ENCODE data around the gene TMC1.

TMC1 gene

GRCh38 chr9:72581694-72582093, 60.3 kb downstream of the TMC1 start:
- Histone ChIP-seq H3K27ac (ENCODE audit: low read depth, low read length) (no peak overlapping the region), H3K4me1 (ENCODE audit: control insufficient read depth in 5 of 5, insufficient read depth in 5 of 5, low read length in 5 of 5) (peaks cover 0 to 37% (median 32%) of the 10 kb centered on the region in 5 donors), H3K27me3 (ENCODE audit: control insufficient read depth in 5 of 5, insufficient read depth in 4 of 5, low read length in 5 of 5) (no peaks in the 10 kb centered on the region), H3K36me3 (ENCODE audit: control insufficient read depth in 5 of 5, insufficient read depth in 5 of 5, low read length in 5 of 5) (no peaks in the 10 kb centered on the region), H3K4me3 (ENCODE audit: low read depth in 1 of 5, low read length in 5 of 5) (no peak overlapping the region), H3K9ac (ENCODE audit: low read length in 5 of 5) (no peak overlapping the region), H3K9me3 (ENCODE audit: control insufficient read depth in 5 of 5, low read length in 5 of 5) (no peaks in the 10 kb centered on the region)

- H3K27me3 ChIP-seq (ENCODE audit: control insufficient read depth in 5 of 5, insufficient read depth in 4 of 5, low read length in 5 of 5): no peaks in the 10 kb centered on the region
- H3K9ac ChIP-seq (ENCODE audit: low read length in 5 of 5): no peak overlapping the region
- no peaks in the 10 kb centered on the region for H3K36me3 ChIP-seq (ENCODE audit: control insufficient read depth in 5 of 5, insufficient read depth in 5 of 5, low read length in 5 of 5)
- no peak overlapping the region for H3K27ac ChIP-seq (ENCODE audit: low read depth, low read length)
- H3K9me3 ChIP-seq (ENCODE audit: control insufficient read depth in 5 of 5, low read length in 5 of 5): no peaks in the 10 kb centered on the region
- peaks cover 0 to 28% (median 23%) of the 10 kb centered on the region in 5 donors for H3K4me1 ChIP-seq (ENCODE audit: control insufficient read depth in 5 of 5, insufficient read depth in 5 of 5, low read length in 5 of 5)
- H3K4me3 ChIP-seq (ENCODE audit: low read depth in 1 of 5, low read length in 5 of 5): no peak overlapping the region
These were observed 62.0 kb downstream of the TMC1 start for GRCh38 chr9:72583370-72583769.

- Histone ChIP-seq H3K4me1 (ENCODE audit: control insufficient read depth in 5 of 5, insufficient read depth in 5 of 5, low read length in 5 of 5) (peaks cover 4 to 31% (median 24%) of the 10 kb centered on the region in 5 donors), H3K9ac (ENCODE audit: low read length in 5 of 5) (no peak overlapping the region), H3K9me3 (ENCODE audit: control insufficient read depth in 5 of 5, low read length in 5 of 5) (no peaks in the 10 kb centered on the region), H3K27ac (ENCODE audit: low read depth, low read length) (no peak overlapping the region), H3K27me3 (ENCODE audit: control insufficient read depth in 5 of 5, insufficient read depth in 4 of 5, low read length in 5 of 5) (no peaks in the 10 kb centered on the region), H3K4me3 (ENCODE audit: low read depth in 1 of 5, low read length in 5 of 5) (no peak overlapping the region), H3K36me3 (ENCODE audit: control insufficient read depth in 5 of 5, insufficient read depth in 5 of 5, low read length in 5 of 5) (no peaks in the 10 kb centered on the region)
These were observed 65.2 kb downstream of the TMC1 start for GRCh38 chr9:72586388-72587130.

GRCh38 chr9:72588336-72588735, 66.9 kb downstream of the TMC1 start:
- Histone ChIP-seq H3K9me3 (ENCODE audit: control insufficient read depth in 5 of 5, low read length in 5 of 5) (no peaks in the 10 kb centered on the region), H3K4me3 (ENCODE audit: low read depth in 1 of 5, low read length in 5 of 5) (no peak overlapping the region), H3K4me1 (ENCODE audit: control insufficient read depth in 5 of 5, insufficient read depth in 5 of 5, low read length in 5 of 5) (peaks cover 4 to 37% (median 29%) of the 10 kb centered on the region in 5 donors), H3K27me3 (ENCODE audit: control insufficient read depth in 5 of 5, insufficient read depth in 4 of 5, low read length in 5 of 5) (no peaks in the 10 kb centered on the region), H3K36me3 (ENCODE audit: control insufficient read depth in 5 of 5, insufficient read depth in 5 of 5, low read length in 5 of 5) (no peaks in the 10 kb centered on the region), H3K27ac (ENCODE audit: low read depth, low read length) (no peak overlapping the region), H3K9ac (ENCODE audit: low read length in 5 of 5) (no peak overlapping the region)

GRCh38 chr9:72589667-72590521, 68.5 kb downstream of the TMC1 start:
- Histone ChIP-seq H3K27ac (ENCODE audit: low read depth, low read length) (peak overlapping the region; percentile 61), H3K4me1 (ENCODE audit: control insufficient read depth in 5 of 5, insufficient read depth in 5 of 5, low read length in 5 of 5) (peaks cover 4 to 36% (median 29%) of the 10 kb centered on the region in 5 donors), H3K9me3 (ENCODE audit: control insufficient read depth in 5 of 5, low read length in 5 of 5) (no peaks in the 10 kb centered on the region), H3K9ac (ENCODE audit: low read length in 5 of 5) (peak overlapping the region in 3 of 5 donors; percentile 26 to 48 (median 38)), H3K4me3 (ENCODE audit: low read depth in 1 of 5, low read length in 5 of 5) (no peak overlapping the region), H3K36me3 (ENCODE audit: control insufficient read depth in 5 of 5, insufficient read depth in 5 of 5, low read length in 5 of 5) (no peaks in the 10 kb centered on the region), H3K27me3 (ENCODE audit: control insufficient read depth in 5 of 5, insufficient read depth in 4 of 5, low read length in 5 of 5) (no peaks in the 10 kb centered on the region)

- H3K27ac ChIP-seq (ENCODE audit: low read depth, low read length): peak overlapping the region; percentile 61
- H3K27me3 ChIP-seq (ENCODE audit: control insufficient read depth in 5 of 5, insufficient read depth in 4 of 5, low read length in 5 of 5): no peaks in the 10 kb centered on the region
- no peak overlapping the region for H3K4me3 ChIP-seq (ENCODE audit: low read depth in 1 of 5, low read length in 5 of 5)
- peaks cover 4 to 36% (median 29%) of the 10 kb centered on the region in 5 donors for H3K4me1 ChIP-seq (ENCODE audit: control insufficient read depth in 5 of 5, insufficient read depth in 5 of 5, low read length in 5 of 5)
- no peaks in the 10 kb centered on the region for H3K36me3 ChIP-seq (ENCODE audit: control insufficient read depth in 5 of 5, insufficient read depth in 5 of 5, low read length in 5 of 5)
- H3K9me3 ChIP-seq (ENCODE audit: control insufficient read depth in 5 of 5, low read length in 5 of 5): no peaks in the 10 kb centered on the region
- H3K9ac ChIP-seq (ENCODE audit: low read length in 5 of 5): no peak overlapping the region
These were observed 69.4 kb downstream of the TMC1 start for GRCh38 chr9:72590824-72591223.

- Histone ChIP-seq H3K4me1 (ENCODE audit: control insufficient read depth in 5 of 5, insufficient read depth in 5 of 5, low read length in 5 of 5) (peaks cover 4 to 30% (median 23%) of the 10 kb centered on the region in 5 donors), H3K27ac (ENCODE audit: low read depth, low read length) (no peak overlapping the region), H3K27me3 (ENCODE audit: control insufficient read depth in 5 of 5, insufficient read depth in 4 of 5, low read length in 5 of 5) (no peaks in the 10 kb centered on the region)
These were observed 71.3 kb downstream of the TMC1 start for GRCh38 chr9:72592502-72593403.

GRCh38 chr9:72596451-72597180, 75.2 kb downstream of the TMC1 start:
- H3K36me3 ChIP-seq (ENCODE audit: control insufficient read depth in 5 of 5, insufficient read depth in 5 of 5, low read length in 5 of 5): no peaks in the 10 kb centered on the region
- no peak overlapping the region for H3K4me3 ChIP-seq (ENCODE audit: low read depth in 1 of 5, low read length in 5 of 5)
- H3K27ac ChIP-seq (ENCODE audit: low read depth, low read length): no peak overlapping the region
- H3K27me3 ChIP-seq (ENCODE audit: control insufficient read depth in 5 of 5, insufficient read depth in 4 of 5, low read length in 5 of 5): no peaks in the 10 kb centered on the region
- peaks cover 0 to 16% (median 13%) of the 10 kb centered on the region in 5 donors for H3K4me1 ChIP-seq (ENCODE audit: control insufficient read depth in 5 of 5, insufficient read depth in 5 of 5, low read length in 5 of 5)
- no peak overlapping the region for H3K9ac ChIP-seq (ENCODE audit: low read length in 5 of 5)
- no peaks in the 10 kb centered on the region for H3K9me3 ChIP-seq (ENCODE audit: control insufficient read depth in 5 of 5, low read length in 5 of 5)

More at GRCh38 chr9:72592502-72593403, 71.3 kb downstream of the TMC1 start:
- H3K9ac ChIP-seq (ENCODE audit: low read length in 5 of 5): no peak overlapping the region
- H3K36me3 ChIP-seq (ENCODE audit: control insufficient read depth in 5 of 5, insufficient read depth in 5 of 5, low read length in 5 of 5): no peaks in the 10 kb centered on the region
- no peak overlapping the region for H3K4me3 ChIP-seq (ENCODE audit: low read depth in 1 of 5, low read length in 5 of 5)
- no peaks in the 10 kb centered on the region for H3K9me3 ChIP-seq (ENCODE audit: control insufficient read depth in 5 of 5, low read length in 5 of 5)

GRCh38 chr9:72597181-72597517, 75.7 kb downstream of the TMC1 start:
- no peak overlapping the region for H3K9ac ChIP-seq (ENCODE audit: low read length in 5 of 5)
- H3K4me1 ChIP-seq (ENCODE audit: control insufficient read depth in 5 of 5, insufficient read depth in 5 of 5, low read length in 5 of 5): peaks cover 0 to 16% (median 13%) of the 10 kb centered on the region in 5 donors
- H3K27me3 ChIP-seq (ENCODE audit: control insufficient read depth in 5 of 5, insufficient read depth in 4 of 5, low read length in 5 of 5): no peaks in the 10 kb centered on the region
- H3K36me3 ChIP-seq (ENCODE audit: control insufficient read depth in 5 of 5, insufficient read depth in 5 of 5, low read length in 5 of 5): no peaks in the 10 kb centered on the region
- H3K9me3 ChIP-seq (ENCODE audit: control insufficient read depth in 5 of 5, low read length in 5 of 5): no peaks in the 10 kb centered on the region
- H3K27ac ChIP-seq (ENCODE audit: low read depth, low read length): no peak overlapping the region
- H3K4me3 ChIP-seq (ENCODE audit: low read depth in 1 of 5, low read length in 5 of 5): no peak overlapping the region

Measured in subcutaneous abdominal adipose tissue (tissue), 5 donors.